CD14-positive monocyte (primary cell): ENCODE measurements around the gene SLC37A2. TPM values are rescaled to one million over a fixed set of nuclear protein-coding genes. Genes with fewer than 3 reads are reported as not detected.
A peak's percentile ranks its signal among the peaks of the same experiment; 100 is the strongest.

Source experiments
- DNase-seq, 3 donors: peaks; one replicate each; pipeline ENCODE4 v3.0.0-alpha.2; 2011 to 2022
- H2AFZ ChIP-seq: 2 replicates; pipeline ENCODE4 v1.6.0; 2012; ENCODE audit warnings: mild to moderate bottlenecking, low read depth, low read length, inconsistent platforms; ENCODE audit not compliant: insufficient read depth, poor library complexity, severe bottlenecking
- H3K27ac ChIP-seq, 2 donors: 1 replicate in 1 of 2; 2 replicates in 1 of 2; pipeline ENCODE4 v1.5.1; 2012 to 2013; ENCODE audit warnings: low read length in 2 of 2, control low read depth in 1 of 2, inconsistent platforms in 1 of 2, low read depth in 1 of 2, mild to moderate bottlenecking in 1 of 2
- H3K27me3 ChIP-seq, 2 donors: one replicate each; pipeline versions ENCODE4 v1.6.0 to v1.6.1; 2011 to 2013; ENCODE audit warnings: low read length in 2 of 2; ENCODE audit not compliant: control insufficient read depth in 2 of 2, insufficient read depth in 2 of 2
- H3K36me3 ChIP-seq, 2 donors: replicated peaks in 1 of 2; 1 replicate in 1 of 2; 2 replicates in 1 of 2; pipeline versions ENCODE4 v1.5.1 to v1.6.1; 2012 to 2013; ENCODE audit warnings: low read length in 2 of 2, control low read depth in 1 of 2, inconsistent platforms in 1 of 2, mild to moderate bottlenecking in 1 of 2; ENCODE audit not compliant: insufficient read depth in 2 of 2, control insufficient read depth in 1 of 2
- H3K4me1 ChIP-seq, 2 donors: 1 replicate in 1 of 2; 2 replicates in 1 of 2; pipeline versions ENCODE4 v1.5.1 to v1.6.1; 2012 to 2013; ENCODE audit warnings: low read length in 2 of 2, control low read depth in 1 of 2, inconsistent platforms in 1 of 2, mild to moderate bottlenecking in 1 of 2, moderate library complexity in 1 of 2; ENCODE audit not compliant: insufficient read depth in 2 of 2, control insufficient read depth in 1 of 2
- H3K4me2 ChIP-seq: replicated peaks from 2 replicates; pipeline ENCODE3; 2012; ENCODE audit warnings: low read length, moderate library complexity, mild to moderate bottlenecking; ENCODE audit not compliant: poor library complexity, severe bottlenecking; ENCODE audit errors: extremely low read depth
- H3K4me3 ChIP-seq, 3 experiments: fragments of 200-600 bp in 1 of 3; sonication (generic) in 1 of 3; replicated peaks in 1 of 3; 1 replicate in 2 of 3; 2 replicates in 1 of 3; pipeline ENCODE4 v1.5.1; 2011 to 2013; ENCODE audit warnings: low read length in 3 of 3, mild to moderate bottlenecking in 3 of 3, control low read depth in 2 of 3, low read depth in 2 of 3, inconsistent platforms in 1 of 3, moderate library complexity in 1 of 3
- H3K79me2 ChIP-seq: 2 replicates; pipeline ENCODE4 v1.6.0; 2012; ENCODE audit warnings: mild to moderate bottlenecking, control low read depth, inconsistent platforms, low read length, moderate library complexity; ENCODE audit not compliant: insufficient read depth
- H3K9ac ChIP-seq: 2 replicates; pipeline ENCODE4 v1.6.0; 2017; ENCODE audit warnings: low read length, mild to moderate bottlenecking; ENCODE audit not compliant: insufficient read depth, poor library complexity, severe bottlenecking
- H3K9me3 ChIP-seq, 2 donors: replicated peaks in 1 of 2; 1 replicate in 1 of 2; 2 replicates in 1 of 2; pipeline versions ENCODE4 v1.5.1 to v1.6.1; 2012 to 2013; ENCODE audit warnings: low read length in 2 of 2, control low read depth in 1 of 2; ENCODE audit not compliant: control insufficient read depth in 1 of 2, insufficient read depth in 1 of 2
- H4K20me1 ChIP-seq: 2 replicates; pipeline ENCODE4 v1.6.0; 2012; ENCODE audit warnings: mild to moderate bottlenecking, low read length, control low read depth, moderate library complexity; ENCODE audit not compliant: insufficient read depth
- H3K27ac Mint-ChIP-seq, 7 donors: one replicate each; pipeline ENCODE4 v1.8.0; 2020; ENCODE audit warnings: mild to moderate bottlenecking in 7 of 7, mixed read lengths in 7 of 7, moderate library complexity in 6 of 7, inconsistent platforms in 2 of 7
- H3K27me3 Mint-ChIP-seq, 3 donors: one replicate each; pipeline ENCODE4 v1.8.0; 2021 to 2022; ENCODE audit warnings: low read depth in 3 of 3, mild to moderate bottlenecking in 3 of 3, mixed read lengths in 3 of 3, moderate library complexity in 3 of 3, inconsistent platforms in 1 of 3
- H3K36me3 Mint-ChIP-seq, 2 donors: one replicate each; pipeline ENCODE4 v1.8.0; 2020; ENCODE audit warnings: mixed read lengths in 2 of 2, inconsistent platforms in 1 of 2, mild to moderate bottlenecking in 1 of 2
- H3K4me1 Mint-ChIP-seq: one replicate; pipeline ENCODE4 v1.8.0; 2020; ENCODE audit warnings: mild to moderate bottlenecking, mixed read lengths
- H3K4me3 Mint-ChIP-seq, 2 donors: one replicate each; pipeline ENCODE4 v1.8.0; 2020; ENCODE audit warnings: mild to moderate bottlenecking in 2 of 2, mixed read lengths in 2 of 2, moderate library complexity in 1 of 2
- H3K9me3 Mint-ChIP-seq, 7 donors: one replicate each; pipeline ENCODE4 v1.8.0; 2020 to 2022; ENCODE audit warnings: mixed read lengths in 7 of 7, mild to moderate bottlenecking in 6 of 7, moderate library complexity in 6 of 7, inconsistent platforms in 2 of 7
- CTCF ChIP-seq: fragments of 200-600 bp; IDR thresholded peaks from one replicate; pipeline ENCODE4 v1.8.0; 2022; ENCODE audit warnings: antibody characterized with exemption, mild to moderate bottlenecking
- WGBS: methylation state at CpG from one replicate; pipeline ENCODE4 v1.1.5; 2013; ENCODE audit warnings: missing lambda C conversion rate; ENCODE audit not compliant: insufficient coverage; 5-methylcytosine and 5-hydroxymethylcytosine counted together
- intact Hi-C, 2 donors: fragments of 100-400 bp; cut with micrococcal nuclease; formaldehyde crosslinking; loops; one replicate each; pipeline versions ENCODE4 v1.15.0 to v1.15.1; 2023
- polyA plus RNA-seq, 3 donors: library from polyadenylated mRNA; depleted of rRNA in 1 of 3; unstranded in 2 of 3; stranded (reverse) in 1 of 3; fragments of 300-500 nt in 2 of 3; fragments of >200 nt in 1 of 3; fragmentation: Illumina TruSeq in 2 of 3; gene quantifications; 1 replicate in 2 of 3; 2 replicates in 1 of 3; pipeline ENCODE4 v1.2.3, GENCODE V29; 2012 to 2021

Gene SLC37A2
- polyA plus RNA-seq, 3 donors: 70.8 to 81.5 (median 78.9) TPM

- Histone ChIP-seq H3K27ac (no peak overlapping the region), H4K20me1 (no peaks in the 10 kb centered on the region), H3K4me3 (no peak overlapping the region), H2AFZ (no peak overlapping the region), H3K27me3 (no peaks in the 10 kb centered on the region), H3K4me1 (no peaks in the 10 kb centered on the region), H3K9me3 (no peaks in the 10 kb centered on the region), H3K4me2 (no peak overlapping the region), H3K9ac (no peak overlapping the region), H3K79me2 (no peaks in the 10 kb centered on the region), H3K36me3 (peaks cover 80 to 87% of the 10 kb centered on the region in 2 donors)
- Mint-ChIP-seq H3K36me3 (peaks cover 92 to 96% of the 10 kb centered on the region in 2 donors), H3K4me1 (peaks cover 6% of the 10 kb centered on the region), H3K9me3 (no peaks in the 10 kb centered on the region), H3K27ac (peak overlapping the region in 4 of 7 donors; percentile 31 to 81 (median 41)), H3K27me3 (peaks cover 0 to 6% (median 6%) of the 10 kb centered on the region in 3 donors), H3K4me3 (no peak overlapping the region)
- TF ChIP-seq CTCF: no peak
- intact Hi-C loops: no loop called here
- no peak for DNase-seq
- WGBS: 95% methylated on average over 18 of the region's 20 CpGs
Observed at GRCh38 chr11:125085301-125086081, 22.4 kb downstream of the SLC37A2 start.

GRCh38 chr11:125086633-125087296 is 23.7 kb downstream of the SLC37A2 start:
- H3K4me3 Mint-ChIP-seq: no peak overlapping the region
- H3K27me3 ChIP-seq: no peaks in the 10 kb centered on the region
- no peak for DNase-seq
- TF ChIP-seq CTCF: no peak
- H4K20me1 ChIP-seq: no peaks in the 10 kb centered on the region
- H3K27ac ChIP-seq: peak overlapping the region in 1 of 2 donors; percentile 26
- peaks cover 67 to 82% of the 10 kb centered on the region in 2 donors for H3K36me3 ChIP-seq
- no peak overlapping the region for H3K4me3 ChIP-seq
- H3K27ac Mint-ChIP-seq: peak overlapping the region in 2 of 7 donors; percentile 7 to 74
- intact Hi-C loops: no loop called here
- no peak overlapping the region for H3K9ac ChIP-seq
- H3K4me1 ChIP-seq: no peaks in the 10 kb centered on the region
- H3K9me3 Mint-ChIP-seq: no peaks in the 10 kb centered on the region
- WGBS: 95% methylated on average over 11 of the region's 14 CpGs
- H3K79me2 ChIP-seq: no peaks in the 10 kb centered on the region
- H2AFZ ChIP-seq: no peak overlapping the region
- H3K4me1 Mint-ChIP-seq: peaks cover 14% of the 10 kb centered on the region
- H3K9me3 ChIP-seq: no peaks in the 10 kb centered on the region
- no peak overlapping the region for H3K4me2 ChIP-seq
- peaks cover 0 to 6% (median 5%) of the 10 kb centered on the region in 3 donors for H3K27me3 Mint-ChIP-seq
- peaks cover 86 to 91% of the 10 kb centered on the region in 2 donors for H3K36me3 Mint-ChIP-seq
